LNCAP (cell line): ENCODE measurements around the gene MLX.

Experiments
- TF ChIP-seq, protein P1 (sequence below): fragments of 450-650 bp; IDR thresholded peaks from 2 replicates; pipeline ENCODE4 v1.5.1; 2017; ENCODE audit warnings: mild to moderate bottlenecking

MLX gene

DNA sequence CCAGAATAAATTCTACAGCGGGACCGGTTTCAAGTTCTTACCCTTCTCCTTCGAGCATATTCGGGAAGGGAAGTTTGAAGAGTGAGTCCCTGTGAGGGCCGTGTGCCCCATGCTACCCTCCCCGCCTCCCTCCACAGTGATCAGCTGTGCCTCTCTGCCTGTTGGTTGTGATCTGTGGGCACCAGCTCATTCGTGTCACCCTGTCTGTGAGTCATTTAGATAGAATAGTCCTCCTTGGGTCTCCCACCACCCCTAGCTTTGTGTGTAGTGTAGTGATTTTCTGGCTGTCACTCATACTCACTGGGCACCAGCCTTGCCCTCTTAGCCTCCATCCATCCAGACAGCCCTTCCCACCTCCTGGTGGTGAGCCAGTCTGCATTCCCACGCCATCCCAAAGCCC is 45.9 kb upstream of the MLX start:
- TF ChIP-seq, protein P1, sequence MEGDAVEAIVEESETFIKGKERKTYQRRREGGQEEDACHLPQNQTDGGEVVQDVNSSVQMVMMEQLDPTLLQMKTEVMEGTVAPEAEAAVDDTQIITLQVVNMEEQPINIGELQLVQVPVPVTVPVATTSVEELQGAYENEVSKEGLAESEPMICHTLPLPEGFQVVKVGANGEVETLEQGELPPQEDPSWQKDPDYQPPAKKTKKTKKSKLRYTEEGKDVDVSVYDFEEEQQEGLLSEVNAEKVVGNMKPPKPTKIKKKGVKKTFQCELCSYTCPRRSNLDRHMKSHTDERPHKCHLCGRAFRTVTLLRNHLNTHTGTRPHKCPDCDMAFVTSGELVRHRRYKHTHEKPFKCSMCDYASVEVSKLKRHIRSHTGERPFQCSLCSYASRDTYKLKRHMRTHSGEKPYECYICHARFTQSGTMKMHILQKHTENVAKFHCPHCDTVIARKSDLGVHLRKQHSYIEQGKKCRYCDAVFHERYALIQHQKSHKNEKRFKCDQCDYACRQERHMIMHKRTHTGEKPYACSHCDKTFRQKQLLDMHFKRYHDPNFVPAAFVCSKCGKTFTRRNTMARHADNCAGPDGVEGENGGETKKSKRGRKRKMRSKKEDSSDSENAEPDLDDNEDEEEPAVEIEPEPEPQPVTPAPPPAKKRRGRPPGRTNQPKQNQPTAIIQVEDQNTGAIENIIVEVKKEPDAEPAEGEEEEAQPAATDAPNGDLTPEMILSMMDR, result no peak

DNA sequence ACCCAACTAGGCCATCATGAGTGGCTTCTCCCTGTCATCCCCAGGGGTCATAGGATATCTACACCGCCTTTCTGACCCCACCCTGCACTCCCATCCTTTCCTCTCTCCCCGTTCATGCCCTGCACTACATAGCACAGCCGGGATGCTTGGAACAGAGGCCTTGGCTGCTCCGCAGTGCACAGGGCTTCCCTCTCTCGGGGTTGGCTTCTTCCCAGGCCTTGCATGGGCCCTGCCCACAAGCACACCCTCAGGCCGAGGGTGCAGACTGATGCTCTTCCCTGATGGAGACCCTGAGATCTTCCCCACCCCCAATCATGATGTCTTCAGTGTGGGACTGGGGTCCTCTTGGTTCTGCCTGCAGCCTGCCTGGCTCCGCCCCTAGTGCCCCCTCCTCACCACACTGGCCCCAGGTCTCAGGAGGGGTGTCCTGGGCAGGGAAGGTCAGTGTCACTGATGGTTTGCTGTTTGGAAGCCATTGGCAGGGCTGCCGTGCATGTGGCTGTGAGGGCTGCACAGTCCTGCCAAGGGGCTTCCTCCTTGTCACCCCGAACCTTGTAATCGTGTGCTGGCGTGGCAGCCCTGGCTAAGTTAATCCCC is 45.1 kb upstream of the MLX start:
- TF ChIP-seq, protein P1, result no peak

DNA sequence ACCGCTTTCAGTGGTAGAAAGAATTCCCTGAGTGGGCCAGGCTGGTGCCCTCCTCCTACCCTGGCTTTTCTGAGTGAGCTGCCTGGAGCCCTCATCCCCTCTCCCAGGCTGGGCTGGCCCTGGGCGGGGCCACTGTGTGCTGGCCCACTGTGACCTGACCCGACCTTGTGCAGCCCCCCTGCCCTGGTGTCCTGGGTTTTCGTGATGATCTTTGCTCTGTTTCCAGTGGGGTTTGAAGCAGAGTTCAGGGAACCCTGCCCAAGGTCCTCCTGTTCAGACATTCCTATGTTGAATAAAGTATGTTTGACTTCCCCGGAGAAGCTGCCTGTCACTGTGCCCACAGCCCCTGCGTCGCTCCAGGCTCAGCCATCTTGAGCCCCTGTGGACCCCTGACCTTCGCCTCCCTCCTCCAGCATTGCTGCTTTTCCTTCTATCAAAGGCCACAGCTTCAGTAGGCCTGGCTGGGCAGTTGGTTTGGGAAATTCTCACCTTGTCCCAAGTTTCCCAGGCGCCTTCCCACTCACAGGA is 44.6 kb upstream of the MLX start:
- TF ChIP-seq, protein P1, result no peak

DNA sequence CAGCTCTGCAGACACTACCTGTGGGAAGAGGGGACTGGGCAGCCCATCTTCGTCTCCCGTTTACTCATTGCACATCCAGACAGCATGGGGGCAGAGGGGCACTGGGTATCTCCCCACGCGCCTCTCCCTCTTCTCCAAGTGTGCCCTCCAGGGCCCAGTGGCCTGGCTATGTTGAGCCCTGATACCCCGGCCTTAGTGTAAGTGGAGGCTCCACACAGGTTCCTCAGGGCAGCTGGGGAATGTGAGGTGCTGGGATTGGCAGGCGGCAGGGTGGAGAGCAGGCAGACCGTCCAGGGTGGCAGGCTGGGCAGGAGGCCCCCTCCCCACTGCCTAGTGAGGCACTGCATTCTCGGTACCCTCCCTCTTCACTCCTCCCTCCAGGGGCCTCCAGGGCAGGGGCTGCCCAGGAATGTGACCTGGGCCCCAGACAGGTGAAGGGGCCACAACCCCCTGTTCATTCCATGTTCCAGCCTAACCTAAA is 44.1 kb upstream of the MLX start:
- TF ChIP-seq, protein P1, result no peak

DNA sequence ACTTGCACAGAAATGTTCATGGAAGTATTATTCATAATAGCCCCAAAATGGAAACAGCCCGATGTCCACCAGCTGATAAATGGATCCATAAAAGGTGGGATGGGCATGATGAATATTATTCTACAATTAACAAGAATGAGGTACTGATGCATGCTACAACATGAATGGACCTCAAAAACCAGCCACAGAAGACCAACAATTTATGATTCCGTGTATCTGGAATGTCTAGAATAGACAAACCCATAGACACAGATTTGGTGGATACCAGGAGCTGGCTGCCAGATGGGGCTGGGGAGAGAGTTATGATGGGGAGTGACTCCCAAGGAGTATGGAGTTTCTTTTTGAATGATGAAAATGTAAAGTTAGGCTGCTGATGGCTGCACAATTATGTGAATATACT is 41.7 kb upstream of the MLX start:
- TF ChIP-seq, protein P1, result no peak

DNA sequence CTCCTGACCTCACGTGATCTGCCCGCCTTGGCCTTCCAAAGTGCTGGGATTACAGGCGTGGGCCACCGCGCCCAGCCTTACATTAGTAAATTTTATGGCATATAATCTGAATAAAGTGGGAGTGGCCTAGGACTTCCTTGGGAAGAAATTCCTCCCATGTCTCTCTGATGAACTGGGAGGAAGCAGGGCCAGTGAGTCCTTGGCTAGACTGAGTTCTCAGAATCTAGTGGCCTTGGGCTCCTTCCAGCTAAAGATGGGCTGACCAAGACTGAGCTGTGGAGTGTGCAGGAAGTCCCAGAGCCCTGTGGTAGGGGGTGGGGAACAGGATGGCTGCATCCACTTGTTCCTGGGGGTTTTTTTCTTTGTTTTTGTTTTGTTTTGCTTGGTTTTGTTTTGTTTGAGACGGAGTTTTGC is 40.9 kb upstream of the MLX start:
- TF ChIP-seq, protein P1, result no peak

DNA sequence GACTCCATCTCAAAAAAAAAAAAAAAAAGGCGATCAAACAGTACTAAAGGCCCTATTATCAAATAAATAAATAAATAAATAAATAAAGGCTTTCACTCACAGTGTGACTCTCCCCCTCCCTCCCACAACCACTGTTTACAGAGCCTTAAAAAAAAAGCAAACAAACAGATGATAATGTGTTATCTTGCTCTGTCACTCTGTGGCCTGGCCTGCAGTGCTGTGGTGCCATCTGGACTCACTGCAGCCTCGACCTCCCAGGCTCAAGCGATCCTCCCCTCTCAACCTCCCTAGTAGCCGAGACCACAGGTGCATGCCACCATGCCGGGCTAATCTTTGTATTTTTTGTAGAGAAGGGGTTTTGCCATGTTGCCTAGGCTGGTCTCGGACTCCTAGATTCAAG is 39.0 kb upstream of the MLX start:
- TF ChIP-seq, protein P1, result no peak

DNA sequence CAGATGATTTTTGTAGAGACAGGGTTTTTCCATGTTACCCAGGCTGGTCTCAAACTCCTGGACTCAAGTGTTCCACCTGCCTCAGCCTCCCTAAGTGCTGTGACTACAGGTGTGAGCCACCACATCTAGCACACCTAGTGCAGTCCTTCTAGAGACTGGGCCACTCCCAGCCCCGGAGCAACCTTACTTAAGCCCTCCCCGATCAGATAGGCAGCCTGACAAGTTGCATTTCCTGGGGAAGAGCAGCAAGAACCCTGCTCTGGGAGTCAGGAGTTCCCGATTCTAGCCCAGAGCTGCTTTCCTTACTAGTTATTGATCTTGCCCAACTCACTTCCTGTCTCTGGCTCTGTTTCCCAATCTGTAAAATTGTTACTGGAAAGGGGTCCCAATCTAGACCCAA is 37.8 kb upstream of the MLX start:
- TF ChIP-seq, protein P1, result no peak
